GM12892 (cell line): Measurements from ENCODE around the gene MRPS6.

Experiments used
- POLR2A ChIP-seq: IDR thresholded peaks from 2 replicates; pipeline ENCODE4 v1.6.1; 2011; ENCODE audit warnings: low read depth, low read length, control low read depth
- POLR2AphosphoS5 ChIP-seq: IDR thresholded peaks from 2 replicates; pipeline ENCODE4 v1.6.1; 2011; ENCODE audit warnings: low read depth, low read length, control low read depth
- TAF1 ChIP-seq: IDR thresholded peaks from 2 replicates; pipeline ENCODE4 v1.6.1; 2011; ENCODE audit warnings: low read depth, mild to moderate bottlenecking, control low read depth, low read length, borderline replicate concordance

GRCh38 chr21:34039678-34040382 lies 33.5 kb upstream of the MRPS6 start:
- TF ChIP-seq POLR2A (no peak), POLR2AphosphoS5 (no peak), TAF1 (no peak)
